Measurements from ENCODE around the gene C5orf63.

DNA sequence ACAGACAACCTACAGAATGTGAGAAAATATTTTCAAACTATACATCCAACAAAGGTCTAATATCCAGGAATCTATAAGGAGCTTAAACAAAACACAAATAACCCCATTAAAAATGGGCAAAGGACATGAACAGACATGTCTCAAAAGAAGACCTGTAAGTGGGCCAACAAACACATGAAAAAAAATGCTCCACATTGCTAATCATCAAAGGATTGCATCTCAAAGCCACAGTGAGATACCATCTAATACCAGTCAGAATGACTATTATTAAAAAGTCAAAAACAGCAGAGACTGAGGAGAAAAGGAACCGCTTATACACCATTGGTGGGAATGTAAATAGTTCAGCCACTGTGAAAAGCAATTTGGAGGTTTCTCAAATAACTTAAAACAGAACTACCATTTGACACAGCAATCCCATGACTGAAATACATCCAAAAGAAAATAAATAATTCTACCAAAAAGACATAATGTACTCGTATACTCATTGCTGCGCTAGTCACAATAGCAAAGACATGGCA, 39.1 kb upstream of the C5orf63 start:
- TF ChIP-seq, protein P1, sequence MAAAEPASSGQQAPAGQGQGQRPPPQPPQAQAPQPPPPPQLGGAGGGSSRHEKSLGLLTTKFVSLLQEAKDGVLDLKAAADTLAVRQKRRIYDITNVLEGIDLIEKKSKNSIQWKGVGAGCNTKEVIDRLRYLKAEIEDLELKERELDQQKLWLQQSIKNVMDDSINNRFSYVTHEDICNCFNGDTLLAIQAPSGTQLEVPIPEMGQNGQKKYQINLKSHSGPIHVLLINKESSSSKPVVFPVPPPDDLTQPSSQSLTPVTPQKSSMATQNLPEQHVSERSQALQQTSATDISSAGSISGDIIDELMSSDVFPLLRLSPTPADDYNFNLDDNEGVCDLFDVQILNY (CRISPR knock-in tag; IDR thresholded peaks at IDR 0.05), result no peak
- TF ChIP-seq, protein P2, sequence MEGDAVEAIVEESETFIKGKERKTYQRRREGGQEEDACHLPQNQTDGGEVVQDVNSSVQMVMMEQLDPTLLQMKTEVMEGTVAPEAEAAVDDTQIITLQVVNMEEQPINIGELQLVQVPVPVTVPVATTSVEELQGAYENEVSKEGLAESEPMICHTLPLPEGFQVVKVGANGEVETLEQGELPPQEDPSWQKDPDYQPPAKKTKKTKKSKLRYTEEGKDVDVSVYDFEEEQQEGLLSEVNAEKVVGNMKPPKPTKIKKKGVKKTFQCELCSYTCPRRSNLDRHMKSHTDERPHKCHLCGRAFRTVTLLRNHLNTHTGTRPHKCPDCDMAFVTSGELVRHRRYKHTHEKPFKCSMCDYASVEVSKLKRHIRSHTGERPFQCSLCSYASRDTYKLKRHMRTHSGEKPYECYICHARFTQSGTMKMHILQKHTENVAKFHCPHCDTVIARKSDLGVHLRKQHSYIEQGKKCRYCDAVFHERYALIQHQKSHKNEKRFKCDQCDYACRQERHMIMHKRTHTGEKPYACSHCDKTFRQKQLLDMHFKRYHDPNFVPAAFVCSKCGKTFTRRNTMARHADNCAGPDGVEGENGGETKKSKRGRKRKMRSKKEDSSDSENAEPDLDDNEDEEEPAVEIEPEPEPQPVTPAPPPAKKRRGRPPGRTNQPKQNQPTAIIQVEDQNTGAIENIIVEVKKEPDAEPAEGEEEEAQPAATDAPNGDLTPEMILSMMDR (IDR thresholded peaks at IDR 0.05 in 2 of 3, conservative IDR thresholded peaks at IDR 0.05 in 1 of 3; ENCODE audit: insufficient read depth in 2 of 3, low read depth in 1 of 3, low read length in 3 of 3), result no peak
- no peak for TF ChIP-seq KDM4B (IDR thresholded peaks at IDR 0.05; ENCODE audit: borderline replicate concordance in 2 of 2, low read depth in 1 of 2)
- no peak for TF ChIP-seq NFIC (IDR thresholded peaks at IDR 0.05)
- no peak for TF ChIP-seq POLR2A (conservative IDR thresholded peaks at IDR 0.05)
- no peak for TF ChIP-seq HNRNPK (IDR thresholded peaks at IDR 0.05; ENCODE audit: low read depth, low read length, poor library complexity, severe bottlenecking)
- no peak for TF ChIP-seq MYBL2 (IDR thresholded peaks at IDR 0.05; ENCODE audit: low read depth)
- TF ChIP-seq MYBL2 (CRISPR knock-in tag; IDR thresholded peaks at IDR 0.05; ENCODE audit: borderline replicate concordance), result no peak
- TF ChIP-seq, protein P3, sequence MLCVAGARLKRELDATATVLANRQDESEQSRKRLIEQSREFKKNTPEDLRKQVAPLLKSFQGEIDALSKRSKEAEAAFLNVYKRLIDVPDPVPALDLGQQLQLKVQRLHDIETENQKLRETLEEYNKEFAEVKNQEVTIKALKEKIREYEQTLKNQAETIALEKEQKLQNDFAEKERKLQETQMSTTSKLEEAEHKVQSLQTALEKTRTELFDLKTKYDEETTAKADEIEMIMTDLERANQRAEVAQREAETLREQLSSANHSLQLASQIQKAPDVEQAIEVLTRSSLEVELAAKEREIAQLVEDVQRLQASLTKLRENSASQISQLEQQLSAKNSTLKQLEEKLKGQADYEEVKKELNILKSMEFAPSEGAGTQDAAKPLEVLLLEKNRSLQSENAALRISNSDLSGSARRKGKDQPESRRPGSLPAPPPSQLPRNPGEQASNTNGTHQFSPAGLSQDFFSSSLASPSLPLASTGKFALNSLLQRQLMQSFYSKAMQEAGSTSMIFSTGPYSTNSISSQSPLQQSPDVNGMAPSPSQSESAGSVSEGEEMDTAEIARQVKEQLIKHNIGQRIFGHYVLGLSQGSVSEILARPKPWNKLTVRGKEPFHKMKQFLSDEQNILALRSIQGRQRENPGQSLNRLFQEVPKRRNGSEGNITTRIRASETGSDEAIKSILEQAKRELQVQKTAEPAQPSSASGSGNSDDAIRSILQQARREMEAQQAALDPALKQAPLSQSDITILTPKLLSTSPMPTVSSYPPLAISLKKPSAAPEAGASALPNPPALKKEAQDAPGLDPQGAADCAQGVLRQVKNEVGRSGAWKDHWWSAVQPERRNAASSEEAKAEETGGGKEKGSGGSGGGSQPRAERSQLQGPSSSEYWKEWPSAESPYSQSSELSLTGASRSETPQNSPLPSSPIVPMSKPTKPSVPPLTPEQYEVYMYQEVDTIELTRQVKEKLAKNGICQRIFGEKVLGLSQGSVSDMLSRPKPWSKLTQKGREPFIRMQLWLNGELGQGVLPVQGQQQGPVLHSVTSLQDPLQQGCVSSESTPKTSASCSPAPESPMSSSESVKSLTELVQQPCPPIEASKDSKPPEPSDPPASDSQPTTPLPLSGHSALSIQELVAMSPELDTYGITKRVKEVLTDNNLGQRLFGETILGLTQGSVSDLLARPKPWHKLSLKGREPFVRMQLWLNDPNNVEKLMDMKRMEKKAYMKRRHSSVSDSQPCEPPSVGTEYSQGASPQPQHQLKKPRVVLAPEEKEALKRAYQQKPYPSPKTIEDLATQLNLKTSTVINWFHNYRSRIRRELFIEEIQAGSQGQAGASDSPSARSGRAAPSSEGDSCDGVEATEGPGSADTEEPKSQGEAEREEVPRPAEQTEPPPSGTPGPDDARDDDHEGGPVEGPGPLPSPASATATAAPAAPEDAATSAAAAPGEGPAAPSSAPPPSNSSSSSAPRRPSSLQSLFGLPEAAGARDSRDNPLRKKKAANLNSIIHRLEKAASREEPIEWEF (CRISPR knock-in tag; IDR thresholded peaks at IDR 0.05), result no peak
- TF ChIP-seq FOXM1 (IDR thresholded peaks at IDR 0.05; ENCODE audit: low read depth), result no peak
- no peak for TF ChIP-seq FOXM1 (CRISPR knock-in tag; IDR thresholded peaks at IDR 0.05; ENCODE audit: low read depth)
